OCI-LY7 (cell line): ENCODE measurements around the gene TLDC2. TPM values are rescaled to one million over a fixed set of nuclear protein-coding genes. Genes with fewer than 3 reads are reported as not detected.

ENCODE experiments used
- BruUV-seq: library from RNA; stranded (reverse); fragments of 400-500 nt; replicated peaks from 2 replicates; lab custom pipeline; 2021; lab: Mats Ljungman, UMichigan
- CTCF ChIA-PET: fragments of 300-600 bp; sonication (Branson Sonifier 250); formaldehyde crosslinking; loops from one replicate; lab custom pipeline; 2022; ENCODE audit warnings: antibody characterized with exemption; ENCODE audit not compliant: unreplicated experiment; lab: Charles Lee
- POLR2A ChIA-PET: fragments of 300-600 bp; sonication (Branson Sonifier 250); formaldehyde crosslinking; loops from one replicate; lab custom pipeline; 2022; ENCODE audit warnings: antibody characterized with exemption; lab: Charles Lee
- DNase-seq: peaks from one replicate; pipeline ENCODE4 v3.0.0-alpha.2; 2015; ENCODE audit warnings: low spot score
- H2AFZ ChIP-seq: fragments of 200-600 bp; sonication (generic), shearing (Covaris generic); 2 replicates; pipeline ENCODE4 v1.6.1; 2014; ENCODE audit warnings: mild to moderate bottlenecking, antibody characterized with exemption, low read length, moderate library complexity
- H3K27ac ChIP-seq: fragments of 200-600 bp; sonication (generic); 2 replicates; pipeline ENCODE4 v1.5.1; 2014; ENCODE audit warnings: mixed run types, low read depth, mild to moderate bottlenecking, moderate library complexity, low read length, inconsistent platforms; ENCODE audit not compliant: poor library complexity, severe bottlenecking
- H3K36me3 ChIP-seq: fragments of 200-600 bp; sonication (generic); 2 replicates; pipeline ENCODE4 v1.6.1; 2014; ENCODE audit warnings: mild to moderate bottlenecking, antibody characterized with exemption, low read length, moderate library complexity, mixed read lengths; ENCODE audit not compliant: insufficient read depth
- H3K4me1 ChIP-seq: fragments of 200-600 bp; sonication (generic); 2 replicates; pipeline ENCODE4 v1.5.1; 2014; ENCODE audit warnings: mild to moderate bottlenecking, low read length; ENCODE audit not compliant: insufficient read depth, poor library complexity, severe bottlenecking
- H3K4me2 ChIP-seq: fragments of 200-600 bp; sonication (generic); 2 replicates; pipeline ENCODE4 v1.6.1; 2014; ENCODE audit warnings: mild to moderate bottlenecking, low read length
- H3K4me3 ChIP-seq: fragments of 200-600 bp; sonication (generic); 2 replicates; pipeline ENCODE4 v1.5.1; 2014; ENCODE audit warnings: mild to moderate bottlenecking, low read depth, low read length; ENCODE audit not compliant: poor library complexity, severe bottlenecking
- H3K79me2 ChIP-seq: fragments of 200-600 bp; sonication (generic); 2 replicates; pipeline ENCODE4 v1.6.1; 2016; ENCODE audit warnings: low read depth, mild to moderate bottlenecking, low read length, moderate library complexity, mixed read lengths; ENCODE audit not compliant: insufficient read depth
- H3K9me2 ChIP-seq: fragments of 200-600 bp; sonication (generic); 2 replicates; pipeline ENCODE4 v1.6.1; 2016; ENCODE audit warnings: mild to moderate bottlenecking, low read length, mixed read lengths; ENCODE audit not compliant: insufficient read depth
- H3K9me3 ChIP-seq: fragments of 200-600 bp; sonication (generic); 2 replicates; pipeline ENCODE4 v1.6.1; 2014; ENCODE audit warnings: mild to moderate bottlenecking, mixed run types, low read length, mixed read lengths
- H4K20me1 ChIP-seq: fragments of 200-600 bp; sonication (generic); 2 replicates; pipeline ENCODE4 v1.6.1; 2014; ENCODE audit warnings: mild to moderate bottlenecking, antibody characterized with exemption, low read length, moderate library complexity, mixed read lengths; ENCODE audit not compliant: insufficient read depth
- EZH2phosphoT487 ChIP-seq: fragments of 200-600 bp; sonication (generic); IDR thresholded peaks from 2 replicates; pipeline ENCODE4 v1.6.1; 2018; ENCODE audit warnings: low read depth, borderline replicate concordance, mild to moderate bottlenecking, mixed run types, antibody characterized with exemption, low read length, moderate library complexity, mixed read lengths
- intact Hi-C: fragments of 100-400 bp; cut with micrococcal nuclease; formaldehyde crosslinking; loops from one replicate; pipeline ENCODE4 v1.10.0; 2022; ENCODE audit not compliant: unreplicated experiment
- total RNA-seq, 2 experiments: library from RNA; depleted of rRNA in 1 of 2; stranded (reverse); fragments of >200 nt in 1 of 2; shearing (Covaris generic) in 1 of 2; gene quantifications; 2 replicates each; pipeline ENCODE4 v1.2.3, GENCODE V29; 2014 to 2022
- TF ChIP-seq, protein P1 (sequence below): fragments of 200-600 bp; sonication (generic); conservative IDR thresholded peaks from 2 replicates; pipeline ENCODE4 v1.5.1; 2014; ENCODE audit warnings: mild to moderate bottlenecking, antibody characterized with exemption, low read length, moderate library complexity, mixed read lengths

Gene TLDC2
- total RNA-seq, 2 experiments from 2014 or later: not detected

- ChIA-PET CTCF (interaction anchor here (0.6 to 1.1 kb wide), 2 partner anchors 12 to 24 kb away, joined by 3 read pairs; no protein-coding TSS in a partner anchor), POLR2A (interaction anchor here (0.5 to 4.4 kb wide), 4 partner anchors 8 to 257 kb away, joined by 3 to 15 read pairs (median 4); no protein-coding TSS in a partner anchor)
- Histone ChIP-seq H4K20me1 (no peaks in the 10 kb centered on the region), H2AFZ (no peak overlapping the region), H3K4me3 (peak overlapping the region; percentile 28), H3K9me3 (no peaks in the 10 kb centered on the region), H3K9me2 (no peaks in the 10 kb centered on the region), H3K27ac (no peak overlapping the region), H3K79me2 (no peaks in the 10 kb centered on the region), H3K36me3 (no peaks in the 10 kb centered on the region), H3K4me2 (peak overlapping the region; percentile 62), H3K4me1 (peaks cover 51% of the 10 kb centered on the region)
- BruUV-seq: no TSS peak
- no peak for DNase-seq
- intact Hi-C loops: loop anchor here (5.0 kb wide), 1 partner anchor 89 kb away; the partner anchor contains the start of gene DSN1
- TF ChIP-seq, protein P1, sequence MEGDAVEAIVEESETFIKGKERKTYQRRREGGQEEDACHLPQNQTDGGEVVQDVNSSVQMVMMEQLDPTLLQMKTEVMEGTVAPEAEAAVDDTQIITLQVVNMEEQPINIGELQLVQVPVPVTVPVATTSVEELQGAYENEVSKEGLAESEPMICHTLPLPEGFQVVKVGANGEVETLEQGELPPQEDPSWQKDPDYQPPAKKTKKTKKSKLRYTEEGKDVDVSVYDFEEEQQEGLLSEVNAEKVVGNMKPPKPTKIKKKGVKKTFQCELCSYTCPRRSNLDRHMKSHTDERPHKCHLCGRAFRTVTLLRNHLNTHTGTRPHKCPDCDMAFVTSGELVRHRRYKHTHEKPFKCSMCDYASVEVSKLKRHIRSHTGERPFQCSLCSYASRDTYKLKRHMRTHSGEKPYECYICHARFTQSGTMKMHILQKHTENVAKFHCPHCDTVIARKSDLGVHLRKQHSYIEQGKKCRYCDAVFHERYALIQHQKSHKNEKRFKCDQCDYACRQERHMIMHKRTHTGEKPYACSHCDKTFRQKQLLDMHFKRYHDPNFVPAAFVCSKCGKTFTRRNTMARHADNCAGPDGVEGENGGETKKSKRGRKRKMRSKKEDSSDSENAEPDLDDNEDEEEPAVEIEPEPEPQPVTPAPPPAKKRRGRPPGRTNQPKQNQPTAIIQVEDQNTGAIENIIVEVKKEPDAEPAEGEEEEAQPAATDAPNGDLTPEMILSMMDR: no peak
Measured at GRCh38 chr20:36860811-36861624, 14.9 kb upstream of the TLDC2 start.

GRCh38 chr20:36861625-36861874 is 14.4 kb upstream of the TLDC2 start:
- intact Hi-C loops: loop anchor here (5.0 kb wide), 1 partner anchor 89 kb away; the partner anchor contains the start of gene DSN1
- H2AFZ ChIP-seq: no peak overlapping the region
- TF ChIP-seq, protein P1: no peak
- TF ChIP-seq EZH2phosphoT487: no peak
- H3K4me1 ChIP-seq: peaks cover 51% of the 10 kb centered on the region
- peak overlapping the region; percentile 62 for H3K4me2 ChIP-seq
- no peaks in the 10 kb centered on the region for H3K9me2 ChIP-seq
- ChIA-PET POLR2A (interaction anchor here (0.5 to 4.4 kb wide), 4 partner anchors 9 to 257 kb away, joined by 3 to 15 read pairs (median 4); no protein-coding TSS in a partner anchor), CTCF (interaction anchor here (0.6 to 1.1 kb wide), 2 partner anchors 12 to 24 kb away, joined by 3 read pairs; no protein-coding TSS in a partner anchor)
- H3K9me3 ChIP-seq: no peaks in the 10 kb centered on the region
- DNase-seq: no peak
- no peaks in the 10 kb centered on the region for H4K20me1 ChIP-seq
- no peaks in the 10 kb centered on the region for H3K36me3 ChIP-seq
- no TSS peak for BruUV-seq
- H3K27ac ChIP-seq: no peak overlapping the region
- no peaks in the 10 kb centered on the region for H3K79me2 ChIP-seq
- peak overlapping the region; percentile 28 for H3K4me3 ChIP-seq
